ENCODE measurements around the gene ARID5B. TPM values are rescaled to one million over a fixed set of nuclear protein-coding genes. Genes with fewer than 3 reads are reported as not detected.

The ARID5B gene
- total RNA-seq, 1 donor from 2014 or later: 13.7 TPM

DNA sequence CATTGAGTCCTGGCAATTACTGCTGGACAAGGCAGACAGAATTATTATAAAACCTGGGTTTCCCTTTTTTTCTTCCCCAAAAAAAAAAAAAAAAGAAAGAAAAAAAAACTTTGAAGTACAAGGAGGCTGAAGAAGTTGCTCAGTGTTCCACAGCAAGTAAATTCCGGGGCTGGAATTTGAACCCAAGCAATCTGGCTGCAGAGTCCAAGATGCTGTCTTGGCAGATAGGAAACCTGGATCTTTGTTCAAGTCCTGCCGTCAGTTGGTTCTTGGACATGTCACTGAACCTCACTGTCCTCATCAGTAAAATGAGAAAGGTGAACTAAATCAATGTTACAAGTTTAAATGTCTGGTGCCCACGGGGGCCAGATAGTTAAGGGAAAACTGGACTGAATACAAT, 35.3 kb downstream of the ARID5B start:
- TF ChIP-seq, protein P1, sequence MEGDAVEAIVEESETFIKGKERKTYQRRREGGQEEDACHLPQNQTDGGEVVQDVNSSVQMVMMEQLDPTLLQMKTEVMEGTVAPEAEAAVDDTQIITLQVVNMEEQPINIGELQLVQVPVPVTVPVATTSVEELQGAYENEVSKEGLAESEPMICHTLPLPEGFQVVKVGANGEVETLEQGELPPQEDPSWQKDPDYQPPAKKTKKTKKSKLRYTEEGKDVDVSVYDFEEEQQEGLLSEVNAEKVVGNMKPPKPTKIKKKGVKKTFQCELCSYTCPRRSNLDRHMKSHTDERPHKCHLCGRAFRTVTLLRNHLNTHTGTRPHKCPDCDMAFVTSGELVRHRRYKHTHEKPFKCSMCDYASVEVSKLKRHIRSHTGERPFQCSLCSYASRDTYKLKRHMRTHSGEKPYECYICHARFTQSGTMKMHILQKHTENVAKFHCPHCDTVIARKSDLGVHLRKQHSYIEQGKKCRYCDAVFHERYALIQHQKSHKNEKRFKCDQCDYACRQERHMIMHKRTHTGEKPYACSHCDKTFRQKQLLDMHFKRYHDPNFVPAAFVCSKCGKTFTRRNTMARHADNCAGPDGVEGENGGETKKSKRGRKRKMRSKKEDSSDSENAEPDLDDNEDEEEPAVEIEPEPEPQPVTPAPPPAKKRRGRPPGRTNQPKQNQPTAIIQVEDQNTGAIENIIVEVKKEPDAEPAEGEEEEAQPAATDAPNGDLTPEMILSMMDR (IDR thresholded peaks at IDR 0.05; ENCODE audit: borderline replicate concordance): no peak
- intact Hi-C loops (cut with micrococcal nuclease): no loop called here
- no peak overlapping the region for H3K4me3 ChIP-seq
- no peak for DNase-seq
- H3K9me3 ChIP-seq (replicated peaks): peaks cover 9% of the 10 kb centered on the region
- H3K27me3 ChIP-seq (ENCODE audit: low read depth): no peaks in the 10 kb centered on the region
- peaks cover 3% of the 10 kb centered on the region for H3K36me3 ChIP-seq
- peaks cover 20% of the 10 kb centered on the region for H3K4me1 ChIP-seq
- H3K27ac ChIP-seq (replicated peaks): no peak overlapping the region

DNA sequence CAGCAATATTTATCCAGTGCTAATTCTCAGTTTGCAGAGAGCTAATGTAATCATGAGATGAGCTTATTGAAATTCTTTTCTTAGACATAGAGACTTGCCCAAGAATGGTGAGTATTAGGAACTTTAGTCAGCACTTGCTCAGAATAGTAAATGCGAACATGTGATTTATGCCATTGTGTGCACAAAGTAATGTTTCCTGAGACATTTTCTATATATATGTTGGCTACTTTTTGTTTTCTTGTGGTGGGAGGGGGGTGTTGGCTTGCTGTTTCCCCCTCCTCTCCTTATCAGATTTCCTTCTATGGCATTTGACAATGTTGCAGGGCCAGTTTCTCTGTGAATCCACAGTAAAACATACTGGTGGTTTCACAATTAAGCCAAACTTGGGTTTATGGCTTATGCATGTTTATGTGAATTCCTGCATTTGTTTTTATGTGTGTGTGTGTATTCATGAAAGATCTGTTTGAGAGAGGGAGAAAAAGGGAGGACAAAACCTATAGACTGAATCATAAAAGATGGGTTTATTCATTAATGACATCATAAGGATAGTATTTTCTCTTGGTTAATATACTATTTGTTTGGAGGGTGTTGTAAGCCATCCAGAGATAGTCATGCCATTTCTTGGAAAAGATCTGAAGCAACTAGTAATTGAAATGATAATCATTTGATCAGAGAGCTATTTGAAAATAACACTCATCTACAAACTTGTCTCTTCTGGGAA, 36.3 kb downstream of the ARID5B start:
- Histone ChIP-seq H3K4me3 (no peak overlapping the region), H3K27me3 (ENCODE audit: low read depth) (no peaks in the 10 kb centered on the region), H3K27ac (replicated peaks) (peak overlapping the region; percentile 7), H3K4me1 (peaks cover 22% of the 10 kb centered on the region), H3K36me3 (peaks cover 3% of the 10 kb centered on the region), H3K9me3 (replicated peaks) (peaks cover 9% of the 10 kb centered on the region)
- intact Hi-C loops (cut with micrococcal nuclease): no loop called here
- DNase-seq: no peak
- TF ChIP-seq, protein P1 (IDR thresholded peaks at IDR 0.05; ENCODE audit: borderline replicate concordance): no peak

DNA sequence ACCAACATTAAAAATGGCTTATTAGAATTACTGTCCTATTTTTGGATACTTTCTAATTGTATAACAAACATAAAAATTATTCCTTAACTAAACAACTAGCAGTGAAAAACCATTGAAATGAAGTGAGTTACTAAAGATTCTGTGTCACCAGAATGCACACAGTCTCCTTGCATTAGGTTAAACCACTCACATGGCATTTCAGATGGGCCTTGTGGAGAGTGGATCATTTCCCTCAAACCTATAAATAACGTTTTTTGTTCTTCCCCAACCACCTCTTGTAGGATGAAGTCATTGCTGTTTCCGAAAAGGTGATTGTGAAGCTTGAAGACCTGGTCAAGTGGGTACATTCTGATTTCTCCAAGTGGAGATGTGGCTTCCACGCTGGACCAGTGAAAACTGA, 38.4 kb downstream of the ARID5B start:
- TF ChIP-seq, protein P1 (IDR thresholded peaks at IDR 0.05; ENCODE audit: borderline replicate concordance): no peak
- DNase-seq: no peak
- peaks cover 3% of the 10 kb centered on the region for H3K36me3 ChIP-seq
- no peaks in the 10 kb centered on the region for H3K27me3 ChIP-seq (ENCODE audit: low read depth)
- intact Hi-C loops (cut with micrococcal nuclease): loop anchor here (10.0 kb wide), 1 partner anchor 995 kb away; the partner anchor contains the start of gene RHOBTB1
- H3K4me1 ChIP-seq: peaks cover 35% of the 10 kb centered on the region
- H3K9me3 ChIP-seq (replicated peaks): no peaks in the 10 kb centered on the region
- H3K4me3 ChIP-seq: no peak overlapping the region
- no peak overlapping the region for H3K27ac ChIP-seq (replicated peaks)

DNA sequence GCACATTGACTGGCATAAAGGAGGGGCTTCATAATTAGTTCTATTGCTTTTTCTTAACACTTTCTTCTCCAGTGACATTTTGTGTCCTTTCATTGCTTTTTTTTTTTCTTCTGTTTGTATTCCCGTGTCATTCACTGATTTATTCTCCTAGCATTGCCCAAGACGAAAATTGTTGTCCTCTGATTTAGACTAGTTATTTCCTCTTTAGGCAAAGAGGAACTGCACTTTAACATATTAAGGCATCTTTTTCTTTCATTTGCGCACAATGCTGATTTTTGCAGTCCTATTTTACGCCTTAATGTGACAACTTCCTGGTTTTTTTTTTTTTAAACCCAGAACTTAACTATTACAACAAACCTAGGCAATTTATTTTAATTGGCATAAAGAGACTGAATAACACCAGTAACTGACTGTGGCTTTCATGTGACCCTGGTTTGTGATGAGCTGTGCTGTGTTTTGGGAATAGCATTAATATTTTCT, 39.7 kb downstream of the ARID5B start:
- Histone ChIP-seq H3K4me1 (peaks cover 35% of the 10 kb centered on the region), H3K27ac (replicated peaks) (no peak overlapping the region), H3K4me3 (no peak overlapping the region), H3K9me3 (replicated peaks) (no peaks in the 10 kb centered on the region), H3K27me3 (ENCODE audit: low read depth) (no peaks in the 10 kb centered on the region), H3K36me3 (peaks cover 3% of the 10 kb centered on the region)
- no peak for DNase-seq
- TF ChIP-seq, protein P1 (IDR thresholded peaks at IDR 0.05; ENCODE audit: borderline replicate concordance): no peak
- intact Hi-C loops (cut with micrococcal nuclease): loop anchor here (10.0 kb wide), 1 partner anchor 996 kb away; the partner anchor contains the start of gene RHOBTB1

DNA sequence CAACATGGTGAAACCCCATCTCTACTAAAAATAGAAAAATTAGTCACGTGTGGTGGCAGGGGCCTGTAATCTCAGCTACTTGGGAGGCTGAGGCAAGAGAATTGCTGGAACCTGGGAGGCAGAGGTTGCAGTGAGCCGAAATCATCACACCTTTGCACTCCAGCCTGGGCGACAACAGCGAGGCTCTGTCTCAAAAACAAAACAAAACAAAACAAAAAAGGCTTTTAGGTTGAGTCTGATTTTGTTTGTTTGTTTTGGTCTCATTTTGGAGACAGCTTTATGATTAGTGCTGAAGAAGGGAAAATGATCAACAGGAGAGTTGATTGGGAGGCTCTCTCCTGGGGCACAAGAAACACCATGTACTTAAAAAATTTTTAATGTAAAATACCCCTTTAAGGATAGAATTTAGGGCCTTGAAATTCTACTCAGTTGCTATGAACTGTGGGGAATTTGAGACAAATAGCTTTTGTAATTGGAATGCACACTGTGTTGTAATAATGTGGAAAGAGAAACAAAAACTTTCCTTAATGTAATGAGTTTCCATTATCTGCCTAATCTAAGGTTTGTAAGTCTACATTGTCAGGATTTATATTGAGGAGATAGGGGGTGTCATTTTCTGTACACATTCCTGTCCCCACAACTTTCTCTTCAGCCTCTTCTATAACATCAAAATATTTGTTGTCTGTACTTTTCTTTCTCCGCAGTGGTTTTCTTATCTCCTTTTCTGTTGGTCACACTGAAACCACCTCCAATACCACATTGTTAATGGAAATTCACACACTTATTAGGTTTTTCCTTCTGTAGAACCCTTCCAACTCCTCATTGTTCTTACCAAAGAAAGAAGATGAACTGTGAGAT, 41.3 kb downstream of the ARID5B start:
- H3K4me1 ChIP-seq: peaks cover 32% of the 10 kb centered on the region
- TF ChIP-seq, protein P1 (IDR thresholded peaks at IDR 0.05; ENCODE audit: borderline replicate concordance): no peak
- H3K27me3 ChIP-seq (ENCODE audit: low read depth): no peaks in the 10 kb centered on the region
- H3K27ac ChIP-seq (replicated peaks): peak overlapping the region; percentile 70
- intact Hi-C loops (cut with micrococcal nuclease): loop anchor here (10.0 kb wide), 1 partner anchor 998 kb away; the partner anchor contains the start of gene RHOBTB1
- H3K4me3 ChIP-seq: peak overlapping the region; percentile 36
- DNase-seq: no peak
- H3K36me3 ChIP-seq: peaks cover 3% of the 10 kb centered on the region
- no peaks in the 10 kb centered on the region for H3K9me3 ChIP-seq (replicated peaks)

Data from left ventricle myocardium inferior (tissue), 1 donor.